Kidney (tissue), 14 donors: ENCODE results near the gene RFC2. TPM values are rescaled to one million over a fixed set of nuclear protein-coding genes. Genes with fewer than 3 reads are reported as not detected.

Experiments used
- DNase-seq, 5 donors: peaks; one replicate each; pipeline ENCODE4 v3.0.0-alpha.2; 2013 to 2020
- FAIRE-seq: peaks from 2 replicates; lab custom pipeline; 2012; peaks lifted over from hg19 to GRCh38; lab: Jason Lieb, UNC
- H3K27ac ChIP-seq, 2 donors: one replicate each; pipeline ENCODE4 v1.7.0; 2013; ENCODE audit warnings: low read depth in 2 of 2, low read length in 2 of 2, inconsistent platforms in 1 of 2
- H3K27me3 ChIP-seq: one replicate; pipeline ENCODE4 v1.7.1; 2013; ENCODE audit warnings: low read length, inconsistent platforms; ENCODE audit not compliant: control insufficient read depth, insufficient read depth
- H3K36me3 ChIP-seq, 3 donors: one replicate each; pipeline versions ENCODE4 v1.7.0 to v1.7.1; 2013; ENCODE audit warnings: low read length in 3 of 3, control low read depth in 1 of 3, inconsistent platforms in 1 of 3; ENCODE audit not compliant: insufficient read depth in 3 of 3, control insufficient read depth in 2 of 3
- H3K4me1 ChIP-seq, 3 donors: one replicate each; pipeline versions ENCODE4 v1.7.0 to v1.7.1; 2013; ENCODE audit warnings: low read length in 3 of 3, inconsistent platforms in 1 of 3, low read depth in 1 of 3; ENCODE audit not compliant: control insufficient read depth in 2 of 3, insufficient read depth in 2 of 3
- H3K4me3 ChIP-seq, 3 donors: one replicate each; pipeline versions ENCODE4 v1.7.0 to v1.8.1; 2013; ENCODE audit warnings: low read length in 3 of 3, control low read depth in 1 of 3, inconsistent platforms in 1 of 3
- H3K9ac ChIP-seq, 3 donors: one replicate each; pipeline versions ENCODE4 v1.7.0 to v1.7.1; 2013; ENCODE audit warnings: low read length in 3 of 3, control low read depth in 1 of 3, inconsistent platforms in 1 of 3
- H3K9me3 ChIP-seq, 3 donors: one replicate each; pipeline versions ENCODE4 v1.7.0 to v1.7.1; 2013; ENCODE audit warnings: low read length in 3 of 3, control low read depth in 1 of 3, inconsistent platforms in 1 of 3; ENCODE audit not compliant: control insufficient read depth in 2 of 3, insufficient read depth in 1 of 3
- CTCF ChIP-seq: IDR thresholded peaks from 3 replicates; pipeline ENCODE4 v1.5.1; 2012; ENCODE audit warnings: mild to moderate bottlenecking, moderate library complexity, borderline replicate concordance; ENCODE audit not compliant: insufficient read depth; ENCODE audit errors: extremely low read depth
- intact Hi-C: fragments of 100-400 bp; cut with DNase I; formaldehyde crosslinking; loops from one replicate; pipeline ENCODE4 v1.11.1; 2022
- polyA plus RNA-seq: library from polyadenylated mRNA; stranded (reverse); fragments of 350-450 nt; fragmentation: Illumina TruSeq; extraction: RNeasy Lipid Tissue Mini Kit (QIAGEN cat#74804); gene quantifications from one replicate; pipeline ENCODE4 v1.2.3, GENCODE V29; 2014; ENCODE audit warnings: low read depth, low replicate concordance; ENCODE audit not compliant: insufficient read depth
- total RNA-seq: library from RNA; stranded (reverse); fragmentation: NEBNext Ultra II Directional; extraction: Animal tissue kit (Norgen Biotek cat#: 25700); gene quantifications from one replicate; pipeline ENCODE4 v1.2.1, GENCODE V29; 2021
- donor health status: control.
- donor health status: control.
- donor health status: control.
- donor health status: control.
- donor health status: control.
- donor health status: DM: yes; HTN: yes; CAD: no.
- donor health status: Normal renal cell carcinoma (clear cell type).

Gene RFC2
- total and polyA plus RNA-seq, 2 donors from 2014 or later: 16.2 to 21.1 TPM

- FAIRE-seq (no peak), DNase-seq (no peak)
- no peak overlapping the region for H3K9ac ChIP-seq
- intact Hi-C loops: no loop called here
- H3K9me3 ChIP-seq: no peaks in the 10 kb centered on the region
- TF ChIP-seq CTCF: no peak
- no peak overlapping the region for H3K27ac ChIP-seq
- no peak overlapping the region for H3K4me3 ChIP-seq
- peaks cover 11 to 19% (median 15%) of the 10 kb centered on the region in 3 donors for H3K36me3 ChIP-seq
- H3K27me3 ChIP-seq: no peaks in the 10 kb centered on the region
- H3K4me1 ChIP-seq: no peaks in the 10 kb centered on the region
Measured at GRCh38 chr7:74246497-74246896, 7.7 kb downstream of the RFC2 start.

- Histone ChIP-seq H3K4me3 (no peak overlapping the region), H3K36me3 (peaks cover 5 to 20% (median 17%) of the 10 kb centered on the region in 3 donors), H3K9ac (no peak overlapping the region), H3K27ac (no peak overlapping the region), H3K4me1 (no peaks in the 10 kb centered on the region), H3K9me3 (no peaks in the 10 kb centered on the region), H3K27me3 (no peaks in the 10 kb centered on the region)
- no peak for FAIRE-seq
- intact Hi-C loops: no loop called here
- no peak for TF ChIP-seq CTCF
- no peak for DNase-seq
Measured at GRCh38 chr7:74242122-74242443, 12.1 kb downstream of the RFC2 start.

- Histone ChIP-seq H3K9ac (no peak overlapping the region), H3K4me3 (no peak overlapping the region), H3K36me3 (peaks cover 7 to 20% (median 17%) of the 10 kb centered on the region in 3 donors), H3K9me3 (no peaks in the 10 kb centered on the region), H3K27ac (no peak overlapping the region), H3K27me3 (no peaks in the 10 kb centered on the region), H3K4me1 (no peaks in the 10 kb centered on the region)
- no peak for TF ChIP-seq CTCF
- FAIRE-seq (no peak), DNase-seq (no peak)
- intact Hi-C loops: no loop called here
Measured at GRCh38 chr7:74240482-74240881, 13.7 kb downstream of the RFC2 start.

GRCh38 chr7:74236284-74236683 is 17.9 kb downstream of the RFC2 start:
- intact Hi-C loops: no loop called here
- no peak overlapping the region for H3K4me3 ChIP-seq
- no peak overlapping the region for H3K9ac ChIP-seq
- H3K36me3 ChIP-seq: peaks cover 2 to 13% (median 11%) of the 10 kb centered on the region in 3 donors
- H3K27me3 ChIP-seq: no peaks in the 10 kb centered on the region
- no peaks in the 10 kb centered on the region for H3K9me3 ChIP-seq
- H3K4me1 ChIP-seq: no peaks in the 10 kb centered on the region
- no peak for TF ChIP-seq CTCF
- H3K27ac ChIP-seq: no peak overlapping the region
- no peak for DNase-seq
- FAIRE-seq: no peak
